GM18868 (cell line): ENCODE results near the gene GPR153.

Source experiments
- ATAC-seq: cut with Tn5 transposase; IDR thresholded peaks from one replicate; pipeline ENCODE4 v1.9.1; 2021; ENCODE audit warnings: mild to moderate bottlenecking, moderate library complexity; ENCODE audit not compliant: unreplicated experiment

The GPR153 gene

DNA sequence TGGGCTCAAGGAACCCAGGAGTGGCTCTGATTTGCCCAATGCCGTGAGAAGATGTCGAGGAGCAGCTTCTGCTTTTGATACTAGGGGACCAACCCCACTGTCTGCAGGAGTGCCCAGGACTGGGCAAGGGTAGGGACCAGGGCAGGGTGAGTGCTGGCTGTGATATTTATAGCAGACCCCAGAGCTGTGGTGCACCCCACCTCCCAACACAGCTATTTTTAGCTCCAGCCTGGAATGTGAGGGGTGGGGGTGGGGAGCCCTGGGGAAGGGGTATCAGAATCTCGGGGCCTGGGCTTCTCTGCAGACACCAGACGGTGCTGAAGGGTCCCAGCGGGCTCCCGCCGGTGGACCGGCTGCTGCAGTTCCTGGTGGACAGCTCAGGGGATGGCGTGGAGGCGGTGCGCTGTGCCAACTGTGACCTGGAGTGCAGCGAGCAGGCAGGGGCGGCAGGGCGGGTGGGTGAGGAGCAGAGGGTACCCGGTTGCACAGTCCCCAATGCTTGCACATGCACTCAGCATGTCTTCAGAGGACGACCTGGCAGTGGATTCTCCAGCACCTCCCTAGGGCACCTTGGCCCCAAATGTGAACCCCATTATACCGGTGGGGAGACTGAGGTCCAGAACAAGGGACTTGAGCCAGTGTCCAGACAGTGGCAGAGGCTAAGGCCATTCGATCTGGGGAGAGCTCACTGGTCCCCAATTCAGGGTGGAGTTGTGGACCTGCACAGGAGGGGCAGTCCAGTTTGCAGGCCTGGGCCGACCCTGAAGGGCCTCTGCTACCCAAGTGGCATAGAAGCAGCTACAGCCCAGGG lies 53.6 kb downstream of the GPR153 start:
- no peak for ATAC-seq

DNA sequence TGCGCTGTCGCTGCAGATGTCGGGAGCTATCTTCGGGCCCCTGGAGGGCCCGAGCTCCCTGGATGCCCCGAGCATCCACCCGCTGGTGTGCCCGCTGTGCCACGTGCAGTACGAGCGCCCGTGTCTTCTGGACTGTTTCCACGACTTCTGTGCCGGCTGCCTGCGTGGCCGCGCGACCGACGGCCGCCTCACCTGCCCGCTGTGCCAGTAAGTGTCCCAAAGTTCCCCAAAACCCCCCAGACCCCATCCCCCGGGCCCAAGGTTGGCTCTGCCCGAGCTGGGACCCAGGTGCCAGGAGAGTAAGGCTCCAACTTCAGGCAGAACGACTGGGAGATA lies 54.4 kb downstream of the GPR153 start:
- no peak for ATAC-seq

GRCh38 chr1:6205849-6206519 lies 54.9 kb downstream of the GPR153 start, which contains the start of gene RNF207:
Gene RNF207 (plus strand): TSS chr1:6206119. CDS start chr1:6206536, 417 bp downstream.
- peak; percentile 65 for ATAC-seq

- ATAC-seq = no peak
Measured at GRCh38 chr1:6202256-6202655, 58.6 kb downstream of the GPR153 start.

- ATAC-seq = no peak
Measured at GRCh38 chr1:6200188-6200809, 60.6 kb downstream of the GPR153 start.

DNA sequence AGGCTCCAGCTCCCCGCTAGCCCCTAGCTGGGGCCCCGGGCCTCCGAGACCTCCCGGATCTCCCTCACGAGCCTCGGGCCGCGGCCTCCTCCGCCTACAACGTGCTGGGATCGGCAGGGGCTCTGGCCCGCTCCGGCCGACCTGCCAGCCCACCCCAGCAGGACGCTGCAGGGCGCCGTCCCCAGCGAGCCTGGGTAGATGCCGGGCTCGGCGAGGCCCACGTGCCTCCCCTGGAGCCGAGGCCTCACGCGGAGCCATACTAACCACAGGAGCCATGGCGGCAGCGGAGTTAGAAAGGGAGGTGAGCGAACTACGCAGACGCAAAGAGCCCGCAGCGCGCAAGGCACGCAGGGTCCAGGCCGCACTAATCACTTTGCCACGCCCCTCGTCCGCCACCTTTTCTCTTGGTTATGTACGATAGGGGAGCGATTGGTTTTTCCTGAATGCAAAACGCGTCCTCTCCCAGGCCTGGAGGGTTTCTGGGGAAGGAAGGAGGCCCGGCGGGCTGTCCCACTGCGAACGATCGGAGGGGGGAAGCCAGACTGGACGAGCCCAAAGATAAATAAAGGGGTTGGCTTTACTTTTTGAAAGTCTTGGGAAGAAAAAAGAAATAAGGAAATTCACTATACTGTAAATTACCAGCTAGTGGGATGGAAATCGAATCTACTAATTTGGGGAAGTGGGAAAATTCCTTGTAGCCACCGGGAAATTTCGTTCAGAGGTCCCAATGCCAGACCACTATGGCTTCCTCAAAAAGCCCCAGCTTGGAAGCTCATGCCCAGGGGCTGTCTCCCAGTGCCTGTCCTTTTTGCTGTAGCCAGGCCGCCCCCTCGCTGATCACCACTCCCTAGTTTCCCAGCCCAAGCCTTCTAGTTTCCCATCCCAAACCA lies 61.4 kb downstream of the GPR153 start, which contains the start of gene RPL22:
Gene RPL22 (minus strand): TSS at position 298 of the 890 bp plus-strand sequence. CDS start 22 bp downstream, at position 276.
- peak; percentile 92 for ATAC-seq

GRCh38 chr1:6198646-6199297 lies 62.1 kb downstream of the GPR153 start:
- ATAC-seq = peak; percentile 19

DNA sequence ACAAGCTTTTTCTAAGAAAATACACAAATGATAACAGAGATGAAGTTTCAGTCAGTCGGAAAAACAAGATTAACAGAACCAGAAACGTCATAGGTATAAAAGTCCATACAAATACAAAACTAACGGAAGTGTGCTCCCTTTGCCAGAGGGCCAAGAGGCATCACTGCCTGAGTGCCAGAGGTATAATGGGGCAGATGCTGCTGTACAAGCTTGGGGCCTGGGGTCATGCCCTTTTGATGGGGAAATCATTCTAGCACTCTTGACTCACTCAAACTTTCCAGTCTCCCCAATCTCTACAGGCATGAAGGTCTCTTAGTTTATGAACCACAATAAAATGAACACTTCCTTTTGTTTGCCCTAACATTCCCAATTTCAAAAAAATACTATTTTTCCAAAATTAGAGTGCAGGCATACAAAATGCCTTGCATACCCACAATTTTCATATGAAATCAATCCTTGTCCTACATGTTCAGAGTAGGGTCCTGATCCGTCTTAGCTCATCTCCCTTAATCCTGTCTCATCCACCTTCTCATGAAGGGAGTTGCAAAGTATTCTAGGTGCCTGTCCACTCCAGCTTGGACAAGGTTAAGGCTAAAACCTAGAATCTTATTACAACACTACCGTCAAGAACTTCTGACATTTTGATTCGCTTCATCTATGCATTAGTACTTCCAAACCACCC lies 63.0 kb downstream of the GPR153 start:
- no peak for ATAC-seq
